Retinal pigment epithelial cell (primary cell): Measurements from ENCODE around the gene GRIP1.

Experiments
- DNase-seq: peaks from one replicate; pipeline ENCODE4 v3.0.0-alpha.2; 2010; ENCODE audit warnings: low read depth
- H3K4me3 ChIP-seq: 2 replicates; pipeline ENCODE4 v1.5.1; 2011; ENCODE audit warnings: mild to moderate bottlenecking, low read length, control low read depth, moderate library complexity
- CTCF ChIP-seq: conservative IDR thresholded peaks from 2 replicates; pipeline ENCODE4 v1.5.1; 2011; ENCODE audit warnings: low read depth, low read length, control low read depth, inconsistent platforms

The GRIP1 gene

GRCh38 chr12:66674495-66675122 is 4.3 kb downstream of the GRIP1 start:
- DNase-seq, result no peak
- no peak for TF ChIP-seq CTCF
- H3K4me3 ChIP-seq, result no peak overlapping the region

DNA sequence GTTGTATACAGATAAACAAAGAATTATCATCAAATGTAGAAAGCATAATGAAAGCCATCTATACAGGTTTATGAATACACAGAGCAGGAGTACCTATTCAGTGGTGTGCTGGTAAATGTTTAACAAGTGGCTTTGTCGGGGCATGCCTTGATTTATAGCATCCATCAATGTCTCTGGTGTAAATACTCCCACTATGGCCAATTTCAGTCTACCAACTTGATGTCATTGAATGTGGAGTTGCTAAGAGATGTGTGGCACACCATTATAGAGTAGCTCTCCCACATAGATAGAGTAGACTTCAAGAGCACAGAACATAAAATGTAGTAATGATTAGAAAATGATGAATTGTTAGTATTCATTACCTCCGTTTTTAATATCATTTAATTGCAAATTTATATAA is 9.3 kb downstream of the GRIP1 start:
- no peak overlapping the region for H3K4me3 ChIP-seq
- no peak for DNase-seq
- TF ChIP-seq CTCF, result no peak

DNA sequence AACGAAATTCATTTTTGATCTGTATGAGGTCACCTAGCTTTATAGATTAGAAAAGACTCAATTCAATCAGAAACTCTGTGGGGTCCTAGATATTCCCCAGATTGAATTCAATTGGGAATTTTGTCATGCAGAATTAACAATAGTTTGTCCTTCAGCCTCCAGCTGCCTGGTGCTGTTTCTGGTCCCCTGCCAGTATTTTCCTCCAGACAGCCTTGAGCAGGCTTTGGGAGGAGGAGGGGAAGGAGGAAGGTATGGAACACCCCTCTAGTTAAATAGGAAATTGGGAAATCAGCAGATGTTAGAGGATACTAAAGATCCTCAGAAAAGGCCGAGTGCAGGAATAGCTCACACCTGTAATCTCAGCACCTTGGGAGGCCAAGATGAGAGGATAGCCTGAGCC is 10.6 kb downstream of the GRIP1 start:
- no peak for TF ChIP-seq CTCF
- no peak overlapping the region for H3K4me3 ChIP-seq
- no peak for DNase-seq

- DNase-seq, result no peak
- H3K4me3 ChIP-seq, result no peak overlapping the region
- no peak for TF ChIP-seq CTCF
These were observed 11.0 kb downstream of the GRIP1 start for GRCh38 chr12:66667906-66668305.

- no peak overlapping the region for H3K4me3 ChIP-seq
- TF ChIP-seq CTCF, result no peak
- no peak for DNase-seq
These were observed 12.4 kb downstream of the GRIP1 start for GRCh38 chr12:66666481-66666880.

GRCh38 chr12:66665435-66665985 is 13.4 kb downstream of the GRIP1 start:
- TF ChIP-seq CTCF, result no peak
- DNase-seq, result no peak
- H3K4me3 ChIP-seq, result no peak overlapping the region

DNA sequence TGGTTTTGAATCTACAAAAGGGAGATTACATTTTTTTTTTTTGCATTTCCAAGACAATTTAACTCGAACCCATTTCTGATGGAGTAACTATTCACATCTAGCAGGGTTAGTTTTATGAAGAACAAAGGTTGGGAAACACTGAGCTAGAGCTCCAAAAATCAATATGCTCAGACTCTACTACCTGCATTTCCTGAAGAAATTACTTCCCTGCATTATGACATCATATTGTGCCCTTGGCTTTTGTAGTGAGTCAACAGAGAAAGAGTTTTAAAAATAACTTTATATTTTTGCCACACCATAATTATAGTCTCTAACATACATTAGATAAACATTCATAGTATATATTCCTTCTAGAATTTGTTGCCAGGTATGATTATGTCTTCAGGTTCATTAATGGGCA is 14.8 kb downstream of the GRIP1 start:
- no peak for DNase-seq
- H3K4me3 ChIP-seq, result no peak overlapping the region
- TF ChIP-seq CTCF, result no peak
